GM19372 (cell line): ENCODE results near the gene CCDC85C.

Source experiments
- ATAC-seq: cut with Tn5 transposase; IDR thresholded peaks from one replicate; pipeline ENCODE4 v1.9.1; 2021; ENCODE audit warnings: mild to moderate bottlenecking, low read depth, moderate library complexity; ENCODE audit not compliant: unreplicated experiment

The CCDC85C gene

DNA sequence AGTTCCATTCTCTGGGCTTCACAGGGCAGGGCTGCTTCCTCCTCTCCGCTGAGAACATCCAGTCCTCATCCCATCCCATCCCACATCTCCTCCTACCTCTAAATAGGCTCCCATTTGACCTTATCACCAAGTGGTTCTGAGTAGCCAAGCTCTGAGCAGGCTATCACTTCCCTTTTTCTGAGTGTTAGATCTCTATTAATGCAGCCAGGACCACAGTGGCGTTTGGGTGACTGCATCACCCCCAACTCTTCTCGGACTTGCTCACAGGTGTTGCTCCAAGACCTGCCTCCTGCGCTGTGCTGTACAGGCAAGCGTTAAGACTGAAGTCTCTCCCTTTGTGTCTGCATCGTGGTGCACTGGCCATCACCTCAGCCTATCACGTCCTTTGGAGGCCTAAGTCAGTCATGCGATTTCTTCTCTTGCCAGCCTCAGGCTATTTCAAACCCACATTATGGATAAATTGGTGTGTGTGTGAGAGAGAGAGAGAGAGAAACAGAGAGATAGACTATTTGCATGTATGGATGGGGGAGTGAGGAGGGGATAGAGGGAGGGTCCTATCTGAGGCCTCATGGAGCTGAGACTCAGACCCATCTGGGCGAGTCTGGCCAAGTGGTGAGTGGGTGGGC is 28.5 kb upstream of the CCDC85C start:
- no peak for ATAC-seq

DNA sequence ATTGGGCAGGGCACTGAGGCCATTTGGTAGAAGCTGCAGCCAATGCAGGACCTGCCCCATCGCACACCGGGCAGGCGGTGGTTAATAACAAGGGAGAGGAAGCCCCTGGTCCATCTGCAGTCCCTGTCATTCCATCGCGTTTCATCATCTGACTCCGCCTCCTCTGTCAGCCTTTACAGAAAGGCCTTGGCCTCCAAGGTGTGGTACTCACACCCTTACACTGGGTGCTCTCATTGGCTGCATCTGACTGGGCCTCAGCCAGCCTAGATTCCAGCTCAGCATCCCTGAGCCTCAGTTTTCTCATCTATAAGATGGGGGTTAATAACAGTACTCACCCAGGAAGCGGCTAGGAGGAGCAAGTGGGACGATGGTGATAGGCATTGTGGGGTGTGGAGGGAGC is 26.2 kb upstream of the CCDC85C start:
- ATAC-seq: no peak

DNA sequence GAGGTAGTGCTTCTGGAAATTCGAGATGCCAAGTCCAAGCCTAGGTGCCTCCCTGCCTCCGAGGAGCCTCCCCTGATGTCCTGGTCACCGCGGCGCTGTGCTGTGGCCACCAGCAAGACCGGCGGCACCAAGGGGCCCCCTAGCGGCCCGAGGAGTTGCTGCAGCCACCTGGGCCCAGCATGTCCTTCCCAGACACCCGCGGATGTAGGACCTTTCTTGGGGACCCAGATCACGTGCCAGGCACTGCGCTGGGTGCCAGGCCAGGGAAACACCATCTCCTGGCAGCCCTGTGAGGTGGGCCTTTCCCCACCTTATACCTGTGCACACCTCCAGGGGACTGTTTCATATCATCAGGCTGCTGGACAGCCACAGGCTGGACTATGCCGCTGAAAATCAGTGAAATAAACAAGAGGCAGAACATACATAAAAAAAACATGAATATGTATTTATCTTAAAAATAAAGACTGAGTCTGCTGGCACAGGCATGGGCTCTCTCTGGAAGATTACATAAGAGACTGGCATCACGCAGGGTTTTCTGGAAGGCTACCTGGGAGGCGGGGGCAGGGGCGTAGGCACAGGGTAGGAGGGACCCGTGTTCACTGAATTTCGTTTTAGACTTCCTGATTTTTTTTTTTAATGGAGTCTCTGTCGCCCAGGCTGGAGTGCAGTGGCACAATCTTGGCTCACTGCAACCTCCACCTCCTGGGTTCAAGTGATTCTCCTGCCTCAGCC is 25.0 kb upstream of the CCDC85C start:
- no peak for ATAC-seq

DNA sequence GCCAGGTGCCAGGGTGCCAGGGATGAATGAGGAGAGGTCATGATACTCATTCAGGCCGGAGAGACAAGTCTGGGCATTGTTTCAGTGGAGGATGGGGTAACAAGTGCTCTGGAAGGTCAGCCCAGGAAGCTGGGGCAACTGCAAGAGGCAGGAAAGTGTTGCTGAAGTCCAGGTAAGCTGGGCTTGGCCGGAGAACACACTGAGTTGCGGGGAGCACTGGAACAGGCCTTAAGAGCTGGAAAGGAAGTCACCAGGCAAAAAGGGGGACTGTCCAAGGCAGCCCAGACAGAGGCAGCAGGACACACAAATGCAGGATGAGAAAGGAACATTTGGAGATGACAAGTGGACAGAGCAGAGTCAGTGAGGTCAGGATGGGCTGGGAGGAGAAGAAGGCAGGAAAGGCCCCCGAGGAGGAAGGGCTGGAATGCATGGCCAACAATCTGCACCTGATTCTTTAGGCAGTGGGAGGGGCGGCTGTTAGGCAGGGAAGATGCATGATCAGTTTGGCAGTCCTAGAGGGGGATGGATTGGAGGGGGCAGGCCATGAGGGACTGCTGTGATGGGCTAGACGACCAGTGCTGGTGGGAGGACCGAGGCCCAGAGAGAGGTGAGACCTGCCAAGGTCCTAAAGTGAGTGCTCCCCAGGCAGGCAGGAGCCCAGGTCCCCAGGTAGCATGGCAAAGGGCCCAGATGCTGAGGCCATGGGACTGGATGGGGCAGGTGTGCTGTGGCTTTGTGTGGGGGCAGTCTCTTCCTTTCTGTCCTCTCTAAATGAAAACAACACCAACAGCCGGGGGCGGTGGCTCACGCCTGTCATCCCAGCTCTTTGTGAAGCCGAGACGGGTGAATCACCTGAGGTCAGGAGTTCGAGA is 23.7 kb upstream of the CCDC85C start:
- ATAC-seq: no peak

DNA sequence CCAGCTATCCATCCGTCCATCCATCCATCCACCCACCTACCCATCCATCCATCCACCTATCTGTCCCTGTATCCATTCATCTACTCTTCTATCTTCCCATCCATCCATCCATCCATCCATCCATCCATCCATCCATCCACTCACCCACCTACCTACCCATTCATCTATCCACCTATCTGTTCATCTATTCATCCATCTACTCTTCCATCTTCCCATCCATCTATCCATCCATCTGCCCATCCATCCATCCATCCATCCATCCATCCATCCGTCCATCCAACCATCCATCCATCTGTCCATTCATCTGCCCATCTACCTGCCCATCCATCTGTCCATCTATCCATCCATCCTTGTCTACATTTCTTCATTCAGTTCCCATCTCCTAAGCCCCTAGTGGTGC is 23.1 kb upstream of the CCDC85C start:
- no peak for ATAC-seq

DNA sequence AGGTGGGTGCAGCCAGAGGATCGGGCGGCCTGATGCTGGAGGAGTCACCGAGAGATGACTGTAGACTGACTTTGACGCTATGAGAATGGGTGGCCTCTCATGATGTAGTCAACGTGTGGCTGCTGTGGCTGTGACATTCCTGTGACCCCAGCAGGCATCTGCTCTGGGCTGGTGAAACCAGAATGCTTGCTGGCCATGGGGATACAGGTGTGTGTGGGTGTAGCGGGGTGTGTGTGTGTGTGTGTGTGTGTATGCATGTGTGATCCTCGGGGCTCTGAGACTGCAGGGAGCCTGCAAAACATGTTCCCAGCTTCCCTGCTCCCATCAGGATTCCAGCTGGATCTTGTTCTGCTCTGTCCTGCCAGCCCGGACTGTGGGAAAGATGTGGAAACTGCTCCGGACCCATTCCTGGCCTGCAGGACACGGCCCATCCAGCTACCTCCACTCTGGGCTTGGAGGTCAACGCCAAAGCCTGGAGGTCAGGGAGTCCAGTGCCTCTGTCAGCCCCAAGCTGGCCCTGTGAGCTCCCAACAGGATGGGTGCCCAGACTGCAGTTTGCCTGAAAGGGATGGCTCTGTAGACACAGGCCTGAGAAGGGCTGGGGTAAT is 22.1 kb upstream of the CCDC85C start:
- ATAC-seq: no peak

DNA sequence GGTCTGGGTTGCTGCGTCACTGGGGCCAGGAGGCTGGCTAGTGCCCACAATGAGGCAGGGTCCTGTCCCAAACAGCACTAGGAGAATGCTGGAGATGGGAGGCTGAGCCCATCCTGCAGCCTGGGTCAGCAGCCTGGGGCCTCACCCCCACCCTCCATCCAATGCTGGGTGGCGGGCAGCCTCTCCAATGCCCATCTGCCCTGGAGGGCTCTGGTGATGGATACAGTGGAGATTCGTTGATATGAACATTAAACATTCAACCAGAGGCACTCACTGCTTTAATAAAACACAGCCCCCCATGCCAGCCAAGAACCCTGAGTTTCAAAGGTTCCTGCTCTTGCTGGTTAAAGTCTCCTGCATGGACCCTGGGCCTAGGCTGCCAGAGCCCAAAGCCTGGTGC is 21.5 kb upstream of the CCDC85C start:
- ATAC-seq: no peak

DNA sequence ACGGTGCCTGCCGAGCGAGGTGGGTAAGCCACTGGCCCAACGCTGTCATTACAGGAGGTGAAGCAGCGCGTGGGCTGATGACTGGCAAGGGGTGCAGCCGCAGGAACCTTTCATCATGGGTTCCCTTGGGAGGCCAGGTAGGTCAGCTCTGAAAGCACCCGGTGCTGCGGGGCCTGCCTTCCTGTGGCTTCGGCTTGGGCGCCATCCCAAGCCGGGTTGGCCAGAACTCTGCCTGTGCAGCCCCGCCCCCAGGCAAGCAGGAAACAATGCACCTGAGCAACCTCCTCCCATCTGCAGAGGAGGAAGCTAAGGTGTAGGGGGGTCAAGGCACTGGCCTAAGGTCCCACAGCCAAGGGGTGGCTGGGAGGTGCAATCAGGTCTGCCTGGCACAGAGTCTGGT is 21.0 kb upstream of the CCDC85C start:
- ATAC-seq: no peak

DNA sequence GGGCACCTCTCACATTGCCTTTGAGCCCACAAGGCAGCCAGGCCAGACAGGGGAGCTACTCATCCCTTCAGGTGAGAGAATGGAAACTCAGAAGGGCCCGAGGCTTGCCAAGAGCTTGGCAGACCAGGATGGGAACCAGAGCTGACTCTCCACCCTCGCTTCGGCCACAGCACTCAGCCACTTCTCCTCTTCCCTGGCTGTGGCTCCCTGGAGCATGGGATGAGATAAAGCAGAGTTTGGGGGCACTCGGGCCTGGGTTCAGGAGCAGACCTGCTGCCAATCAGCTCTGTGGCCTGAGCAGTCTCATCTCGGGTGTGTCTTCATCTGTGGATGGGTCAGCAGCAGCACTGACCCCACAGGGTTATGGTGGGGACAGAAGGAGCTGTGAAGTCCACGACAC is 20.0 kb upstream of the CCDC85C start:
- ATAC-seq: no peak

DNA sequence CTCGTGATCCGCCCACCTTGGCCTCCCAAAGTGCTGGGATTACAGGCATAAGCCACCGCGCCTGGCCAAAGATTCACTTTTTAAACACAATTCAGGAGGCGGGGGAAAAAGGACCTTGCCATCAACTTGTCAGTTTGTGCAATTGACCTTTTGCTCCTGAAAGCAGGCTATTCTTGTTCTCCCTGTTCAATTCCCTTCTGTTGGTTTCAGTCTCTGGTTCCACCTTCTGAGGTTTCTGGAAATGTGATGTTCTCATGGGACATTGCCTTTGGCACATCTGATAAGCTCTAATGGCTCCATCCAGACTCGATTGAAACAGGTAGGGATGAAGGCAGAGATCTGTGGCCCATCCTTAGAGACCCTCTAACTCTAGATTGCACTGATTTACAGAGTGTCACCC is 17.9 kb upstream of the CCDC85C start:
- no peak for ATAC-seq

DNA sequence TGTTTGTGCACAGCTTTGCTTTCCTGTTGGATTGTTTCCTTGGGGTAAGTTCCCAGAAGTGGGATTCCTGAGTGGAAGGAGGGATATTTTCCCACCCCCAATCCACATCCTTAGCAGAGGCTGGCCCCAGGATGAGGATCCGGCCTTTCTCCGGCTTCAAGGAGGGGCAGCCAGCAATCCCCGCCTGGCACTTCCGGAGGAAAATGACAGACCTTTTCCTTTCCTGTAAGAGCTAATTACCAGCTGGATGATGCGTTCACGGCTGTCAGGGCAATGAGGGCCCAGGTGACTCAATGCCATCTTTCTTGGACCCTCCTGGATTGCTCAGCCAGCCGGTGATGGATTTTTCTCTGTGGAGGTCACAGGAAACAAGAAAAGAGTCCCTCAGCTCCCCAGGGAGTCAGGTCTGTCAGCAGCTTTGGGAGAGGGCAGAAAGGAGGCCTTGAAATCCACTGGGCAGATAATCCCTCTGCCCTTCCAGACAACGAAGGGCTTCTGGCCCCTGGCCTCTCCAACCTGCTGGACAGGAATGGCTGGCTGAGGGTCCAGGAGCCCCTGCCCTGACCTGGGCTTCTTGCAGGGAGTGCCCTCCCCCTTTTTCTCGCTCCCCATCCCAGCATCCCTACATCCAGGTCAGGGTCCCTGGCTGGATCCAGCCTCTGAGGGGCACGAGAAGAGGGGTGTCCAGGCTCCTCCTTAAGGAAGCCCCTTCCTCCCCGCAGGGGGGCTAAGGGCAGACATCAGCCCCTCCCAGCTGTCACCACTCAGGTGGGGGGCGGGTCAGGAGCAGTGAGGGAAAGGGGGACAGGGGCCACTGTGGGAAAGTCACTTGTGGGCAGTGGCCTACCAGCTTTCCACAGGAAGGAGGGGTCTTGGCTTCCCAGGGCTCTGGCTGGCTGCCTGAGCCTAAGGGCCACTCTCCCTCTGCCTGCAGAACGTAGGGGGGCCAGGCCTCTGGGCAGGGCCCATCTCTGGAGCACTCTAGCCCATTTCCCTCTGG is 16.1 kb upstream of the CCDC85C start:
- no peak for ATAC-seq

DNA sequence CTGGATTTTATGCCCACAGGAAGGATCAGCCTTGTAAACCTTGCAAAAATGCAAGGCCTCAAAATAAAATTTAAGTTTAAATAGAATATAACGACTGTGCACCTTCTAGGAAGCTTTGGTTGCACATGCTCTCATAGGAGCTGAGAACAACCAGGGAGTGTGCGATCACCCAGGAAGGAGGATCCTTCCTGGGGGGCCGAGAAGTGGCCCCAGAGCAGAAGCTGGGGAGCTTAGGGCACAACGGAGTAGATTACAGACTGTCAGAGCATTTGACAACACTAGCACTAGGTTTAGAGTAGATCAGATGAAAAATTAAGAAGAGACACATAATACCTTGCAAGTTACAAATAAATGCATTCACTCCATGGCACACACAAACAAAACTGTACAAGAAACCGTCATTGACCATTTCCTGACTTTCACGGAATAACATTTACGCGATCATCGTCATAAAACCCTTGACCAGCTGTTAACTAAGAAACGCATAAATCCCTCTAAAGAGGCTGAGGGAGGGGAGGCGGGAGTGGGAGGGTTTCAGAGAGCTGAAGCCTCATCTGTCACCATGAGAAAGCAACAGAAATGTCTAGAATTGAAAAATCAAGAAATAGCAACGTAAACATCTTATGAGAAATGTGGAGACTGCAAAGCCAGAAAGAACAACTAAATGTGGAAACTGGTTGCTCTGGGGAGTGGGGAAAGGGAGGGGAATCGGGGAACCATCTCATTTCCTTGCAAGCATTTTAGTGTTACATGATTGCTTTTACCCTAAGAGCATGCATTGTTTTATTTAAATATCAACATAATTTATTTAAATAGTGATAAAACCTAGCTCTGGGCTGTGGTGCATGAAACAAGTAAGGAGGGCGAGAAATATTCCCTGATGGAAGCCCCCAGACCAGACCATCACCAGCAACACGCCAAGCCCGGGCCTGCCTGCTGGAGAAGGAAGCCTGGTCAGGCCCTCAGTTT is 13.1 kb upstream of the CCDC85C start:
- no peak for ATAC-seq

DNA sequence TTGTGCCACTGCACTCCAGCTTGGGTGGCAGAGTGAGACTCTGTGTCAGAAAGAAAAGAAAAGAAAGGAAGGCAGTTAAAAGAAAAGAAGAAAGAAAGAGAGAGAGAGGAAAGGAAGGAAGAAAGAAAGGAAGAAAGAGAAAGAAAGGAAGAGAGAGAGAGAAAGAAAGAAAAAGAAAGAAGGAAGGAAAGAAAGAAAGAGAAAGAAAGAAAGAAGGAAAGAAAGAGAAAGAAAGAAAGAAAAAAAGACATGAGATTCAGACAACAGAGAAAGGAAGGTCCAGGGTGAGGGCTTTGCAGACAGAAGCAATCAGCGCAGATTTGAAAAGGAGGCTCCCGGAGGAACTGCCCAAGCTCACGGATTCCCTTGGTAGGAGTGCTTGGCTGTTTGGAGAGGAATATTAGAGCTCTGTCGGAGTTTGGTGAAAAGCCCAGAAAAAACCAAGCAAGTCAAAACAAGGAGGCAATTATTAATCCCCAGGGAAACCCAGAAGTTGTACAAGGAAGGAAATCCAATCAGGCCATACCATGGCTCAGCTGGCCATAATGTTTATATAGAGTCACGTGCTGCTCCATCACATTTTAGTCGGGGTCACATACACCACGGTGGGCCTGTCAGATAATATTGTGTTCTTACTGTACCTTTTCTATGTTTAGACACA is 11.6 kb upstream of the CCDC85C start:
- ATAC-seq: no peak

DNA sequence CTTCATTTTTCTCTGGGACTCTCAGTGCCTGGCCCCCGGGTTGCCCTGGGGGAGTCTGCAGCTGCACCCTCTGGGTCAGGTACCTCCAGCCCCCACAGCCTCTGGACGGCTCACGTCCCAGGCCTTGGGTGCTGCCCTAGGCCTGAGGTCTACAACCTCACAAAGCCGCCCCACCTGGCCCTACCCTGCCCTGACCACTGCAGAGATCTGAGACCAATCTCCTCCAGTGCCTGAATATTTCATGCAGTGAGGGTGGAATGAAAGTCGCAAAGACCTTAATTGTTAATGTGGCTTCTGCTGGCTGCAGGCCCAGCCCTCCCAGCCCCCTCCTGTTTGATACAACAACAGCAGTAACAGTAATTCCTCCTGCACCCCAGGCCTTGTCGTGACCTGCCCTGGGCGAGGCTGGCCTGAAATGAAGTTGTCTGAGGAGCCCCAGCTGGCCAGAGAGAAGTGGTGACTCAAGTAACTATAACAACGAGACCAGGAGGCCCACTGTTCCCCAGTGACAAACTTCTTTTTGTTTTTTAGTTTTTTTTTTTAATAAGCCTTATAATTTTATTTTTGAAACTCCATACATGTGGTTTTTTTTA is 8.8 kb upstream of the CCDC85C start:
- no peak for ATAC-seq

DNA sequence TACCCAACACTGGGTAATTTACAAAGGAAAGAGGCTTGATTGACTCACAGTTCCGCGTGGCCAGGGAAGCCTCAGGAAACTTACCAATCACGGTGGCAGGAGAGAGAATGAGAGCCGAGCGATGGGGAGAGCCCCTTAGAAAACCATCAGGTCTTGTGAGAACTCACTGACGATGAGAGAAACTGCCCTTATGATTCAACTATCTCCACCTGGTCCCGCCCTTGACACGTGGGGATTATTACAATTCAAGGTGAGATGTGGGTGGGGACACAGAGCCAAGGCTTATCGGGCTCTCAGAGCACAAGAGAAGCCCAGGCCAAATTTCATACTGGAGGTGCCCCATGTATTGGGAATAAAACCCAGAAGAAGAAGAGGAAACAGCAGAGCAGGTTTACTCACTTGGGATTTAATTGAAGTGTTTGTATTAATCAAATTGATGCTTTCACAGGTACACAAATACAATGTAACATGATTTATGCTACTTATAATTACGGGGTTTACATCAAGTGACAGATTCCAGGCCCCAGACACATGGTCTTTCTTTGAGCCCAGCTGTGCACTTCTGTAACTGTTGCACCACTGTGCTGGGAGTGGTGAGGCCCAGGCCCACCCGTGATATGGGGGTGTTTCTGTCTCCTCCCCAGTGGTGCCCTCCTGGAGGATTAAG is 8.2 kb upstream of the CCDC85C start:
- no peak for ATAC-seq

DNA sequence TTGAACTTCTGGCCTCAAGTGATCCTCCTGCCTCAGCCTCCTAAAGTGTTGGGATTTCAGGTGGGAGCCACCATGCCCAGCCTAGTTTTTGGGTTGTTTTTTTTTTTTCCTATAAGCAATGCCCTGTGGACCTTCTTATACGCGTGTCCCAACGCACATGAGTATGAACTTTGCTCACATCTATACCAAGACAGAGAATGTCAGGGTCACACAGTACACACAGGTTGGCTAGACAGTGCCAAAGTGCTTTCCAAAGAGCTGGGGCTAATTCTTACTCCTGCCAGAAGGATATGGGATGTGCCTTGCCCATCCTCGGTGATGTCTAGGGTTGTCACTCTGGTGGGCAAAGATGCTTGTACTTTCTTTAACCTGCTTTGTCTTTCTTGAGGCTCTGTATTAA is 7.6 kb upstream of the CCDC85C start:
- no peak for ATAC-seq
